HEK293 (cell line): Measurements from ENCODE around the gene ZFHX3.
A peak's percentile ranks its signal among the peaks of the same experiment; 100 is the strongest.

Experiments used
- EGR2 ChIP-seq: fragments of 450-650 bp; formaldehyde crosslinking; IDR thresholded peaks from 2 replicates; pipeline ENCODE4 v1.5.1; 2016; ENCODE audit warnings: low read depth, missing biosample characterization, missing genetic modification characterization
- INSM2 ChIP-seq: fragments of 450-650 bp; formaldehyde crosslinking; IDR thresholded peaks from 2 replicates; pipeline ENCODE4 v1.5.1; 2016; ENCODE audit warnings: missing biosample characterization, missing genetic modification characterization
- KLF9 ChIP-seq: fragments of 450-650 bp; formaldehyde crosslinking; IDR thresholded peaks from 2 replicates; pipeline ENCODE4 v1.5.1; 2016; ENCODE audit warnings: missing biosample characterization, missing genetic modification characterization, low read depth
- MZF1 ChIP-seq: fragments of 450-650 bp; formaldehyde crosslinking; IDR thresholded peaks from 2 replicates; pipeline ENCODE4 v1.5.1; 2017; ENCODE audit warnings: missing biosample characterization, missing genetic modification characterization, borderline replicate concordance
- PRDM1 ChIP-seq: fragments of 450-650 bp; formaldehyde crosslinking; IDR thresholded peaks from 2 replicates; pipeline ENCODE4; 2016; ENCODE audit warnings: missing biosample characterization, missing genetic modification characterization
- SCRT1 ChIP-seq: fragments of 450-650 bp; formaldehyde crosslinking; IDR thresholded peaks from 2 replicates; pipeline ENCODE4 v1.5.1; 2016; ENCODE audit warnings: missing biosample characterization, missing genetic modification characterization, borderline replicate concordance
- SP3 ChIP-seq: fragments of 450-650 bp; formaldehyde crosslinking; IDR thresholded peaks from 2 replicates; pipeline ENCODE4 v1.5.1; 2016; ENCODE audit warnings: missing biosample characterization, missing genetic modification characterization
- TCF7L2 ChIP-seq: IDR thresholded peaks from 2 replicates; pipeline ENCODE4 v1.6.1; 2011; ENCODE audit warnings: low read depth, mild to moderate bottlenecking, inconsistent platforms, low read length, moderate library complexity, borderline replicate concordance
- TSHZ1 ChIP-seq: fragments of 450-650 bp; formaldehyde crosslinking; IDR thresholded peaks from 2 replicates; pipeline ENCODE4 v1.5.1; 2016; ENCODE audit warnings: missing biosample characterization, missing genetic modification characterization, borderline replicate concordance
- ZBTB17 ChIP-seq: fragments of 450-650 bp; formaldehyde crosslinking; IDR thresholded peaks from 2 replicates; pipeline ENCODE4 v1.5.1; 2016; ENCODE audit warnings: missing biosample characterization, missing genetic modification characterization
- ZBTB20 ChIP-seq: fragments of 450-650 bp; formaldehyde crosslinking; IDR thresholded peaks from 2 replicates; pipeline ENCODE4 v1.5.1; 2016; ENCODE audit warnings: missing biosample characterization, missing genetic modification characterization
- ZBTB7A ChIP-seq: fragments of 450-650 bp; formaldehyde crosslinking; IDR thresholded peaks from 2 replicates; pipeline ENCODE4 v1.5.1; 2016; ENCODE audit warnings: low read depth, missing biosample characterization, missing genetic modification characterization
- ZFP69B ChIP-seq: fragments of 450-650 bp; formaldehyde crosslinking; IDR thresholded peaks from 2 replicates; pipeline ENCODE4 v1.5.1; 2016; ENCODE audit warnings: missing biosample characterization, missing genetic modification characterization
- ZIC2 ChIP-seq: fragments of 450-650 bp; formaldehyde crosslinking; IDR thresholded peaks from 2 replicates; pipeline ENCODE4 v1.5.1; 2016; ENCODE audit warnings: missing biosample characterization, missing genetic modification characterization
- ZNF10 ChIP-seq: fragments of 450-650 bp; formaldehyde crosslinking; IDR thresholded peaks from 2 replicates; pipeline ENCODE4 v1.5.1; 2017; ENCODE audit warnings: missing biosample characterization, missing genetic modification characterization
- ZNF112 ChIP-seq: fragments of 450-650 bp; formaldehyde crosslinking; IDR thresholded peaks from 2 replicates; pipeline ENCODE4 v1.5.0; 2017; ENCODE audit warnings: missing biosample characterization, missing genetic modification characterization
- ZNF121 ChIP-seq: fragments of 450-650 bp; formaldehyde crosslinking; IDR thresholded peaks from 2 replicates; pipeline ENCODE4 v1.5.1; 2016; ENCODE audit warnings: missing biosample characterization, missing genetic modification characterization
- ZNF140 ChIP-seq: fragments of 450-650 bp; formaldehyde crosslinking; IDR thresholded peaks from 2 replicates; pipeline ENCODE4 v1.5.1; 2016; ENCODE audit warnings: missing biosample characterization, missing genetic modification characterization
- ZNF146 ChIP-seq: fragments of 450-650 bp; formaldehyde crosslinking; IDR thresholded peaks from 2 replicates; pipeline ENCODE4 v1.5.1; 2016; ENCODE audit warnings: missing biosample characterization, missing genetic modification characterization
- ZNF157 ChIP-seq: fragments of 450-650 bp; formaldehyde crosslinking; IDR thresholded peaks from 2 replicates; pipeline ENCODE4 v1.5.1; 2016; ENCODE audit warnings: missing biosample characterization, missing genetic modification characterization
- ZNF18 ChIP-seq: fragments of 450-650 bp; formaldehyde crosslinking; IDR thresholded peaks from 2 replicates; pipeline ENCODE4 v1.5.1; 2016; ENCODE audit warnings: missing biosample characterization, missing genetic modification characterization
- ZNF184 ChIP-seq: fragments of 450-650 bp; IDR thresholded peaks from 2 replicates; pipeline ENCODE4 v1.5.1; 2018; ENCODE audit warnings: missing biosample characterization, mild to moderate bottlenecking, missing genetic modification characterization
- ZNF266 ChIP-seq: fragments of 450-650 bp; formaldehyde crosslinking; IDR thresholded peaks from 2 replicates; pipeline ENCODE4 v1.5.1; 2016; ENCODE audit warnings: missing biosample characterization, missing genetic modification characterization, low read depth
- ZNF274 ChIP-seq, 2 experiments: fragments of 200-500 bp in 1 of 2; fragments of 450-650 bp in 1 of 2; sonication (Bioruptor generic) in 1 of 2; formaldehyde crosslinking in 1 of 2; IDR thresholded peaks; 2 replicates each; pipeline versions ENCODE4 v1.5.1 to v1.6.1; 2014 to 2016; ENCODE audit warnings: borderline replicate concordance in 1 of 2, inconsistent platforms in 1 of 2, low read length in 1 of 2, missing biosample characterization in 1 of 2, missing genetic modification characterization in 1 of 2
- ZNF391 ChIP-seq: fragments of 450-650 bp; formaldehyde crosslinking; IDR thresholded peaks from 2 replicates; pipeline ENCODE4 v1.5.1; 2016; ENCODE audit warnings: low read depth, missing biosample characterization, missing genetic modification characterization, borderline replicate concordance
- ZNF404 ChIP-seq: fragments of 450-650 bp; formaldehyde crosslinking; IDR thresholded peaks from 2 replicates; pipeline ENCODE4 v1.5.1; 2017; ENCODE audit warnings: missing biosample characterization, missing genetic modification characterization
- ZNF426 ChIP-seq: fragments of 450-650 bp; formaldehyde crosslinking; IDR thresholded peaks from 2 replicates; pipeline ENCODE4 v1.5.1; 2017; ENCODE audit warnings: missing biosample characterization, missing genetic modification characterization, mild to moderate bottlenecking, inconsistent platforms, moderate library complexity
- ZNF513 ChIP-seq: fragments of 450-650 bp; IDR thresholded peaks from 2 replicates; pipeline ENCODE4 v1.5.1; 2018; ENCODE audit warnings: missing biosample characterization, missing genetic modification characterization
- ZNF521 ChIP-seq: fragments of 450-650 bp; formaldehyde crosslinking; IDR thresholded peaks from 2 replicates; pipeline ENCODE4 v1.5.1; 2017; ENCODE audit warnings: missing biosample characterization, mild to moderate bottlenecking, missing genetic modification characterization
- ZNF558 ChIP-seq: fragments of 450-650 bp; formaldehyde crosslinking; IDR thresholded peaks from 2 replicates; pipeline ENCODE4 v1.5.1; 2016; ENCODE audit warnings: missing biosample characterization, missing genetic modification characterization
- ZNF660 ChIP-seq: fragments of 450-650 bp; IDR thresholded peaks from 2 replicates; pipeline ENCODE4 v1.5.1; 2018; ENCODE audit warnings: missing biosample characterization, mild to moderate bottlenecking, missing genetic modification characterization
- ZNF670 ChIP-seq: fragments of 450-650 bp; formaldehyde crosslinking; IDR thresholded peaks from 2 replicates; pipeline ENCODE4 v1.5.1; 2016; ENCODE audit warnings: missing biosample characterization, missing genetic modification characterization, low read depth
- ZNF677 ChIP-seq: fragments of 450-650 bp; IDR thresholded peaks from 2 replicates; pipeline ENCODE4 v1.5.0; 2018; ENCODE audit warnings: missing biosample characterization, mild to moderate bottlenecking, missing genetic modification characterization, moderate library complexity

The ZFHX3 gene

GRCh38 chr16:73048292-73049080, 558 bp upstream of the ZFHX3 start (continued):
- TF ChIP-seq ZBTB17 (tag by site-specific recombination) (0 out of 2 replicates have a peak, but pooled peaks have one; percentile 7), ZNF121 (tag by site-specific recombination) (no peak), ZNF670 (no peak), SP3 (tag by site-specific recombination) (no peak), TCF7L2 (peak; percentile 53; the same call in 1 of the 2 replicates), ZNF677 (tag by site-specific recombination) (no peak), ZNF157 (tag by site-specific recombination) (no peak), PRDM1 (tag by site-specific recombination) (peak; percentile 51; the same call in 1 of the 2 replicates), ZNF404 (tag by site-specific recombination) (no peak), ZNF146 (tag by site-specific recombination) (no peak), ZNF266 (no peak), ZNF426 (tag by site-specific recombination) (no peak), TSHZ1 (no peak), ZNF10 (tag by site-specific recombination) (no peak), MZF1 (tag by site-specific recombination) (no peak), ZNF18 (tag by site-specific recombination) (no peak), ZNF184 (tag by site-specific recombination) (no peak), ZNF391 (tag by site-specific recombination) (no peak), ZBTB7A (no peak), SCRT1 (no peak), ZNF140 (no peak), ZNF521 (tag by site-specific recombination) (no peak), ZFP69B (tag by site-specific recombination) (no peak), ZIC2 (tag by site-specific recombination) (no peak), ZNF274 (IDR thresholded peaks at IDR 0.05; ENCODE audit: low read length) (no peak), ZNF274 (tag by site-specific recombination; IDR thresholded peaks at IDR 0.05; ENCODE audit: borderline replicate concordance) (no peak), ZNF513 (tag by site-specific recombination) (no peak), INSM2 (tag by site-specific recombination) (no peak), ZNF660 (no peak), EGR2 (no peak), KLF9 (tag by site-specific recombination) (peak; percentile 23; the same call in 1 of the 2 replicates), ZBTB20 (peak; percentile 35; the same call in 1 of the 2 replicates), ZNF112 (tag by site-specific recombination) (no peak), ZNF558 (no peak)
